Measurements from ENCODE around the gene TBC1D12.
"Not testable (repeated sequence)": the region's sequence is repeated elsewhere in the genome, so short reads cannot be mapped to it uniquely, and the experiment has no call there.

TBC1D12 gene

GRCh38 chr10:94461503-94461902 lies 59.2 kb downstream of the TBC1D12 start:
- DNase-seq, result no peak

DNA sequence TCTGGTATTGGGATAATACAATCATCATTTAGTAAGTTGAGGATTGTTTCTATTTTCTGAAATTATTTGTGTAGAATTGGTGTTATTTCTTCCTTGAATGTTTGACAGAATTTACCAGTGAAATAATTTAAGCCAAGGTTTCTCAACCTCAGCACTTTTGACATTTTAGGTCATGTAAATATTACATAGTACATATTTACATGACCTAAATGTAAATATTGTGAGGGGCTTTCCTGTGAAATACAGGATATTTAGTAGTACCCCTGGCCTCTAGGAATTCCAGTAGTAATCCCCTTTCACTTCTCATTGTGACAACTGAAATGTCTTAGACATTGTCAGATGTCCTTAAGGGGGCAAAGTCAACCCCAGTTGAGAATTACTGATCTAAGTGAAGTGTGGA lies 59.8 kb downstream of the TBC1D12 start:
- DNase-seq, result no peak

DNA sequence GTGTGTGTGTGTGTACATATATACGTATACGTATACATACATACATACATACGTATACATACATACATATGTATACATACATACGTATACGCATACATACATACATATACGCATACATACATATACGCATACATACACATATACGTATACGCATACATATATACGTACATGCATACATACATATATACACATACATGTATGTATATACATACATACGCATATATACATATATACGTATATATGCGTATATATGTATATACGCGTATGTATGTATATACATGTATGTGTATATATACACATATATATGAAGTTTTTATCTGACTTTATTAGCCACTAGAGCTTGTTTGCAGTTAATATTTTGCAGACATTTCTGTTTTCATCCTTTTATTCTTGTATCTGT lies 63.3 kb downstream of the TBC1D12 start:
- DNase-seq, result no peak

- DNase-seq, result no peak
Observed at GRCh38 chr10:94481410-94481809, 79.1 kb downstream of the TBC1D12 start.

DNA sequence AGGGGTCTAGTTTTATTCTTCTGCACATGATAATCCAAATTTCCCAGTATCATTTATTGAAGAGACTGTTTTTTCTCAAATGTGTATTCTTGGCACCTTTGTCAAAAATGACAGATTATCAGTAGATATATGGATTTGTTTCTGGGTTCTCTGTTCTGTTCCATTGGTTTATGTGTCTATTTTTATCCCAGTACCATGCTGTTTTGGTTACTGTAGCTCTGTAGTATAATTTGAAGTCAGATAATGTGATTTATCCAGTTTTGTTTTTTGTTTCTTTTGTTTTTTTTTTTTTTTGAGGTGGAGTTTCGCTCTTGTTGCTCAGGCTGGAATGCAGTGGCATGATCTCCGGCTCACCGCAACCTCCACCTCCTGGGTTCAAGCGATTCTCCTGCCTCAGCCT lies 81.6 kb downstream of the TBC1D12 start:
- no peak for DNase-seq

DNA sequence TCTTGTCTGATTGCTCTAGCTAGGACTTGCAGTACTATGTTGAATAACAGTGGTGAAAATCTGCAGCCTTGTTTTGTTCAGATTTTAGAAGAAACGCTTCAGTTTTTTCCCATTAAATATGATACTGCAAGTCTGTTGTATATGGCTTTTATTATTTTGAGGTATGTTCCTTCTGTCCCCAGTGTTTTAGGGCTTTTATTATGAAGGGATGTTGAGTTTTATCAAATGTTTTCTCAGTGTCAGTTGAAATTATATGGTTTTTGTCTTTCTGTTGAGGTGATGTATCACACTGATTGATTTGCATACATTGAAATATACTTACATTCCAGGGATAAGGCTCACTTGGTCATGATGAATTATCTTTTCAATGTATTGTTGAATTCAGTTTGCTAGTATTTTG lies 82.8 kb downstream of the TBC1D12 start:
- no peak for DNase-seq

DNA sequence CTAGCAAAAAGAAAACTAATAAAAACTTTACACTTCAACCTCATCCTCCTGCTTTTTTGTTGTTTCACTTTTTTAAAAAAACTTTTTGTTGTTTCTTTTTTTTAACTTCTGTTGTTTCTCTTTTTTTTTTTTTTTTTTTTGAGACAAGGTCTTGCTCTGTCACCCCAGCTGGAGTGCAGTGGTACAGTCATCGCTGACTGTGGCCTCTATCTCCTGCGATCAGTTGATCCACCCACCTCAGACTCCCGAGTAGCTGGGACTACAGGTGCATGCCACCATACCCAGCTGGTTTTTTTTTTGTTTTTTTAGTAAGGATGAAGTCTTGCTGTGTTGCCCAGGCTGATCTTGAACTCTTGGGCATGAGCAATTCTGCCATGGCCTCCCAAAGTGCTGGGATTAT lies 85.2 kb downstream of the TBC1D12 start:
- DNase-seq, result no peak

GRCh38 chr10:94489107-94489506 lies 86.8 kb downstream of the TBC1D12 start:
- DNase-seq, result no peak

DNA sequence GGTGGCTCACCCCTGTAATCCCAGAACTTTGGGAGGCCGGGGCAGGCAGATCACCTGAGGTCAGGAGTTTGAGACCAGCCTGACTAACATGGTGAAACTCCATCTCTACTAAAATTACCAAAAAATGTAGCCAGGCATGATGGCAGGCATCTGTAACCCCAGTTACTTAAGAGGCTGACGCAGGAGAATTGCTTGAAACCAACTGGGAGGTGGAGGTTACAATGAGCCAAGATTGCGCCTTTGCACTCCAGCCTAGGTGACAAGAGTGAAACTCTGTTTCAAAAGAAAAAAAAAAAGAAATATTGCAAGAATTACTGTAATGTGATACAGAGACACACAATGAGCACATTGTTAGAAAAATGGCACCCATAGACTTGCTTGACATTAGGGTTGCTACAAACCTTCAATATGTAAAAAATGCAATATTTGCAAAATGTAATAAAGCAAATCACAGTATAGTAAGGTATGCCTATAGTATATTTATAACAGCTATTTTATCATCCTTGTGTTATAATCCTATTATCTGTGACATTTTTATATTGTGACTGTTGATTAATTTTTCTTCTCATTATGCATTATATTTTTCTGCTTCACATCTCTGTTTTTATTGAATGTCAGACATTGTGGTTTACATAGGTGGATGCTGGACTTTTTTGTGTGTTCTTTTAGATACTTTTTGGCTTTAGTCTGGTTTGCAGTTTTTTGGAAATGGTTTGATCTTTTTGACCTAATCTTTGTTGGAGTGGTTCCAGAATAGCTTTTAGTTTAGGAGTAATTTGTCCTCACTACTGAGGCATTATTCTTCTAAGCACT lies 87.8 kb downstream of the TBC1D12 start:
- no peak for DNase-seq

- no peak for DNase-seq
Observed at GRCh38 chr10:94490789-94491039, 88.4 kb downstream of the TBC1D12 start.

DNA sequence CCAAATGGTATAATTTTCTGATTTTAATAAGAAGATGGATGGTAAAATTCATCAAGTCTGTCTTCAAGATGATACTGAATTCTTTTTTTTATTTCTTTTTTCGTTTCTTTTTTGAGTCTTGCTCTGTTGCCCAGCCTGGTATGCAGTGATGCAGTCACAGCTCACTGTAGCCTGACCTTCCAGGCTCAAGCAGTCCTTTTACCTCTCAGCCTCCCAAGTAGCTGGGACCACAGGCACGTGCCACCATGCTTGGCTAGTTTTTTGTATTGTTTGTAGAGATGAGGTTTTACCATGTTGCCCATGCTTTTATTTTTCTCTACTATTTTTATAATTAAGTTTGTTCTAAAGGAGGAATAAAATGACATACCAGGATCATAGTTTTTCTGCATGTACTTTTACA lies 91.1 kb downstream of the TBC1D12 start:
- DNase-seq, result no peak

DNA sequence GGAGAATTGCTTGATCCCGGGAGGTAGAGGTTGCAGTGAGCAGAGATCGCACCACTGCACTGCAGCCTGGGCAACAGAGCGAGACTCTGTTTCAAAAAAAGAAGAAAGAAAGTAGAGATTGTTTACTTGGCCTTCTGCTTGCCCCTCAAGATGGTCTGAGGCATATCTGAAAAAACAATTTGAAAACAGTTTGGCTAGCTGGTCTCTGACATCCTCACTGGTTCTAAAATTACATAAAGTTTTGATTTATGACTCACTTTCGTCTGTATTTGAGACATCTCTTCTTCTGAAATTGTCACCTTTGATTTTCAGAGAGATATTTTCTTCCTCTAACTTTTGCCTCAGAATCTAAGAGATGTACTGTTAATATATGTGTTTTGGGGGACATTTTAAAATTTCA lies 93.7 kb downstream of the TBC1D12 start:
- DNase-seq, result no peak

DNA sequence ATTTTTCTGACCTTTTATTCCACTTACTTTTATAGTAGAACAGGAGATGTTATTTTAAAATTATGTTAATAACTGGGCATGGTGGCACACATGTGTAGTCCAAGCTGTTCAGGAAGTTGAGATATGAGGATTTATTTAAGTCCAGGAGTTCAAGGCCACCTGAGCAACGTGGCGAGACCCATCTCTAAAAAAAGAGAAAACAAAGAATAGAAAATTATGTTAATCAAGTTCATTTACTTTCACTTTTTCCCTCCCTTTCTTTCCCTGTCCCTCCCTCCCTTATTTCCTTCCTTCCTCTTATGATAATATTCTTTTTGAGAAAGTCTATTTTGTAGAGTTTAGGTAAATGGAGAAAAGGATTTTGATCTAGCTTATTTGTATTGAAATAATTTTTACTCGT lies 94.3 kb downstream of the TBC1D12 start:
- no peak for DNase-seq

GRCh38 chr10:94500063-94500462 lies 97.7 kb downstream of the TBC1D12 start:
- DNase-seq, result no peak

DNA sequence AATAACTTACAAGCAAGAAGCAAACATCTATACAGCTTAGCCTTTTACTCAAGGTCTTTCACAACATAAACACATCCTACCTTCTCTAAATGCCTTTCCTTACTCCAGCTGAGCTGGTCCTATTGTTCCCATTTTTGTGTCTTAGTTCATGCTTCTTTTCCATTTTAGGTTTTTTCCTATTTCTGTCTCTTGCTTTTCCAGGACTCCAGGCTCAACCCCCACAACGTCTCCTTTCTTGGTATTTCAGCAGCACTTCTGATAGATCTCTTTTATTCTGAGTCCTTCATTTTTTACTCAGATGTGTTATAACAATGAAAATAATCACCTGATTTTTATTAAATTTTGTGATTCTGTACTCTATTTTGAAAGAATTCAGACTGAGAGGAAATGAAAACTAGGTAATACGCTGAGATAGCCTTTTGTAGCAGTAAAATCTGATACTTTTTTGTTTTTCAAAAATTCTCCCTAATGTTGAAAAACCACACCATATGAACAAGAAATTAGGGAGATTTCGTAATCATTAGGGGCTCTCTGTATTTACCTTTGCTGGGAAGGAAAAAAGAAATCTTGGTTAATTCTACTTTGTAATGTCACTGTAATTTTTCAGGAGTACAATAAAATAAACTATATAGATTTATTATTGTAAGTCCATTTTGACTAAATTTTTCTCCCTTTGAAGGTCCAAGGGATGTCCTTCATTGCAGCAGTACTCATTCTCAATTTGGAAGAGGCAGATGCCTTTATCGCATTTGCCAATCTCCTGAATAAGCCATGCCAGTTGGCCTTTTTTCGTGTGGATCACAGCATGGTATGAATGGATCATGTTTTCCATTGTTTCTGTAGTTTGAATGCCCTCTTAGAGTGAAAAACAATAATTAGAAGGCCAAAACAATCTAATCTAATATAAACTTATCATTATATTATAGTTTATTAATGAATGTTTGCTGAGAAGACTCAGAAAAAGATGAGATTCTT lies 119.2 kb downstream of the TBC1D12 start:
- DNase-seq, result no peak

DNA sequence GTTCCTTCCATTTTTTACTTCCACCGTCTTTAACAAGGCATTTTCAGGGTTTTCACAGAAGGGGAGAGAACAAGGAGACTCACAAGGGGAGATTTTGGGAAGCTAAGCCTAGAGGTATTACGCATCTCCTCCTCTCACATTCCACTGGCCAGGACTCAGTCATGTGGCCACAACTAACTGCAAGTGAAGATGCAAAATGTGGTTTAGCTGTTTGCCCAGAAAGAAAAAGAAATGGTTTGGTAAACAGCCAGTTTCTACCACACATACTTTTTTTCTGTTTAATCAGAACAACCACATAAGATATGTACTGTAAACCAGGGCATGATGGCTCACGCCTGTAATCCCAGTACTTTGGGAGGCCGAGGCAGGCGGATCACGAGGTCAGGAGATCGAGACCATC lies 121.8 kb downstream of the TBC1D12 start:
- no peak for DNase-seq

- DNase-seq, result no peak
Observed at GRCh38 chr10:94524711-94525110, 122.4 kb downstream of the TBC1D12 start.

GRCh38 chr10:94531550-94531949 lies 129.2 kb downstream of the TBC1D12 start:
- DNase-seq, result not testable (repeated sequence)

DNA sequence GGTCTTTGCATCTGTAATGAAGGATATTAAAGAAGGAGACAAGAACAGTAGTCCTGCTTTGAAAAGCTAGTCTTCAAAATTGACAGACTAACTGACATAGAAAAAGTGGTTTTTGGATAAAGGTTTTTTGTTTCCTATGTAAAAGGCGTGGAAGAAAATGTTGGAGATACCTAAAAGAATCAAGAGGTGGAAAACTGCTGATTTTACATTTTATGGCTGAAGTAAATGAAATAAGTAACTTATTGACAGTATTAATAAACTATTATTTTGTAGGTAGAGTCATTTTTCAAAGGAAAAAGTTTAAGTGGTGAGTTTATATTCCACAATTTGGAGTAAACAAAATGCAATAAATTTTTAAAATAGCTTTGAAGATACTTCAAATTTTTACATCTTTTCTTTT lies 130.7 kb downstream of the TBC1D12 start:
- no peak for DNase-seq

DNA sequence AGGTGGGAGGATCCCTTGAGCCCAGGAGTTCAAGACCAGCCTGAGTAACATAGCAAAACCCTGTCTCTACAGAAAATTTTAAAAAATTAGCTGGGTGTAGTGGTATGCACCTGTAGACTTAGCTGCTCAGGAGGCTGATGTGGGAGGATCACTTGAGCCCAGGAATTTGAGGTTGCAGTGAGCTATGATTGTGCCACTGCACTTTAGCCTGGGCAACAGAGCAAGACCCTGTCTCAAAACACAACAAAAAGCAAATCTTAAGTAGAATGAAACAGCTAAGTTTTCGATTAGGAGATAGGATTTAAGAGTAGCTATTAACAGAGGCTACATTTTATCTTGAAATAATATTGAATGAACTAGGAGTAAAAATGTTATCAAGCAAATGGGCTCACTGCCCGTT lies 139.9 kb downstream of the TBC1D12 start:
- not testable (repeated sequence) for DNase-seq

DNA sequence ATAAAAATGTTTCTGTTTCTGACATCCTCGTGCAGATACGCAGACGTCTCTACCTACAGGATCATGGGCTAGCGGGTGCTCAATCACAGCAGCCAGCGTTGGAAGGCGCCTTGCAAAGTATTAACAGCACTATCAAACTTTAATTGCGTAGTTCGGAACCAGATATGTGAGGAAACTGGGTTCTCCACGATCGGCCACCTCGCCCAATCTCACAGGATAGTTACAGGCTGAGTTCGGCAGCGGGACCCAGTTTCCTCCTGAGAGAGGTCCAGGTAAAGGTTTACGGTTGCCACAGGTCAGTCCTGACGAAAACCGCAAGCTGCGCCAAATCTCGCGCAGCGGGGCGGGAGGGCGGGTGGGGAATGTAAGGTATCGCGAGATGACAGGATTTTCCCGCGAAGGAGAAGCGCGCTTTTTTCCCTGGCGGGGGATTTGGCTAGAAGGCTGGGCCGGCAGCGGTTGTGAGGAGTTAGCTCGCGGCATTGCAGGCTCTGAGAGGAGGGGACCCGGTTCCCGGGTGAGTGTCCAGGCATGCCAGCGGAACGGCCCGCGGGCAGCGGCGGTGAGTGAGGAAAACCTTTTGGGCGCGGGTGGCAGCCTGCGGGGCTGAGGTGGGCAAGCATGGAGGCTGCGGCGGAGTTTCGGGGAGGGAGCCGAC lies 143.2 kb downstream of the TBC1D12 start, which contains the start of gene HELLS:
Gene HELLS, plus strand, starts transcription at position 398 of the 658 bp plus-strand sequence. Its CDS starts 134 bp downstream, at position 532.
- peak; percentile 68 for DNase-seq

DNA sequence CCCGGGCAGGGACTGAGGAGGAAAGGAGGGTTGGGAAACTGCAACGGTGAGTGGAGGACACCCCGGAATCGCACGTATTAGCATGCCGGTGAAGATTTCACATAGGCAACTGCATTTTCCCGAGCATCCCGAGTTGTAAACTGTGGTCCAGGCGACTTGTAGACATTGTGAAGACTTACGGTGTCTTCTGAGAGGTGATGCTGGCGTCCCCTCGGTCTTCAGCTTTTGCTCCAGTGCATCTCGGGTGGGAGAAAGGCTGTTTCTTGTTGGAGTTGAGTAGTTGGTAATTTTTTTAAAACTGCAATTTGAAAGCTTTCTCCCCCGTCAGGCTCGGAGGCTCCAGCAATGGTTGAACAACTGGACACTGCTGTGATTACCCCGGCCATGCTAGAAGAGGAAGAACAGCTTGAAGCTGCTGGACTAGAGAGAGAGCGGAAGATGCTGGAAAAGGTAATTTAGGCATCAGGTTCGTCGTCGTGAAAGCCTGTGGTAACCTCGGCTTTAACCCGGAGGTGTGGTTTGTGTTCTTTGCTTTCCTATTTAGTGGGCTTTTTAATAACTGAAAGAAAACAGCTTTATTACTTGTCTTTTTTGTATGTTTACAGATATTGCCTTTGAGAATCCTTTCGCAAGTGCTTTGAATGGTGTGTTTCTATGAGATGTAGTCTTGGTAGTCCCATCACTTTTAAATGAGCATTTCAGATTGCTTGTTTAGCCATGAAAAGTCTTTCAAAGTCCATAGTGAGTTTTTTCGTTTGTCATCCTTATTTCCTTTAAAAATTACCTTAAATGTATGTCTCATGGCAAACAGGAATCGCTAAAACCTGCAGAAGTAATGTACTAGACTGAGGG lies 143.9 kb downstream of the TBC1D12 start:
- no peak for DNase-seq

- DNase-seq, result no peak
Observed at GRCh38 chr10:94546901-94547185, 144.5 kb downstream of the TBC1D12 start.
